Motor neuron (in vitro differentiated cells): ENCODE results near the gene NHS. TPM values are rescaled to one million over a fixed set of nuclear protein-coding genes. Genes with fewer than 3 reads are reported as not detected.

Experiments
- ATAC-seq, 8 experiments: fragments of 200-7000 bp; cut with Tn5 transposase; replicated peaks in 6 of 8; 2 replicates each; pipeline ENCODE4 v1.8.0; 2021; ENCODE audit warnings: mild to moderate bottlenecking in 8 of 8, moderate library complexity in 8 of 8
- H3K27ac ChIP-seq, 2 donors: fragments of 250-450 bp; sonication (Bioruptor Pico); 2 replicates each; pipeline ENCODE4 v1.9.0; 2021; ENCODE audit warnings: antibody characterized with exemption in 2 of 2, mild to moderate bottlenecking in 2 of 2, moderate library complexity in 1 of 2
- H3K4me1 ChIP-seq, 2 donors: fragments of 250-450 bp; sonication (Bioruptor Pico); replicated peaks in 1 of 2; 2 replicates each; pipeline ENCODE4 v1.6.1; 2021; ENCODE audit warnings: antibody characterized with exemption in 2 of 2, mild to moderate bottlenecking in 2 of 2, moderate library complexity in 1 of 2
- H3K4me3 ChIP-seq, 5 donors: fragments of 250-450 bp; sonication (Bioruptor Pico); 2 replicates each; pipeline ENCODE4 v1.9.0; 2021; ENCODE audit warnings: antibody characterized with exemption in 5 of 5, mild to moderate bottlenecking in 5 of 5, moderate library complexity in 4 of 5
- WGBS, 10 experiments: fragments of 450-650 bp; shearing (Covaris generic); methylation state at CpG; one replicate each; pipeline ENCODE4 v1.0.0; 2022; 5-methylcytosine and 5-hydroxymethylcytosine counted together
- in situ Hi-C, 9 experiments: fragments of 400-800 bp; cut with MboI; loops; one replicate each; pipeline ENCODE4 v1.15.0; 2021; ENCODE audit warnings: low sequenced_read_pairs in 9 of 9, low pct_unique_long_range_greater_than_20kb in 2 of 9; ENCODE audit not compliant: unreplicated experiment in 9 of 9
- total RNA-seq, 8 experiments: library from RNA; unstranded; fragments of 300-600 nt; gene quantifications; 2 replicates each; pipeline versions ENCODE4 v1.2.3 to v1.2.4, GENCODE V29; 2022

Gene NHS
- total RNA-seq, 8 experiments from 2014 or later = 0.21 to 19.5 (median 7.0) TPM

GRCh38 chrX:17520016-17520615 lies 145.1 kb downstream of the NHS start:
- Histone ChIP-seq H3K4me3 (no peak overlapping the region), H3K27ac (no peak overlapping the region), H3K4me1 (peaks cover 3 to 7% of the 10 kb centered on the region in 2 donors)
- WGBS, 10 experiments = 0 to 100% (median 28%) methylated on average over 1 to 2 of the region's 2 CpGs; no CpG with 5 or more reads in 4 of the 10 experiments
- in situ Hi-C loops = no loop called here
- ATAC-seq = peak in 1 of 8 experiments; percentile 43

- Histone ChIP-seq H3K4me1 (peaks cover 3 to 12% of the 10 kb centered on the region in 2 donors), H3K27ac (no peak overlapping the region), H3K4me3 (no peak overlapping the region)
- WGBS, 10 experiments = 0 to 100% (median 95%) methylated on average over 1 to 8 of the region's 16 CpGs; no CpG with 5 or more reads in 5 of the 10 experiments
- peak in 5 of 8 experiments; percentile 25 to 62 (median 30) for ATAC-seq
- in situ Hi-C loops = no loop called here
Measured at GRCh38 chrX:17521871-17522693, 147.1 kb downstream of the NHS start.

- Histone ChIP-seq H3K4me1 (peaks cover 17 to 38% of the 10 kb centered on the region in 2 donors), H3K27ac (no peak overlapping the region), H3K4me3 (no peak overlapping the region)
- 0 to 86% (median 44%) methylated on average over 1 of the region's 1 CpG; no CpG with 5 or more reads in 2 of the 10 experiments for WGBS, 10 experiments
- no peak for ATAC-seq
- in situ Hi-C loops = loop anchor here in 1 of 9 experiments (25.0 kb wide), 1 partner anchor 162 kb away; no protein-coding TSS in a partner anchor
Measured at GRCh38 chrX:17525266-17525665, 150.3 kb downstream of the NHS start.

GRCh38 chrX:17525762-17526555 lies 151.0 kb downstream of the NHS start:
- H3K27ac ChIP-seq = no peak overlapping the region
- 25 to 100% (median 94%) methylated on average over 1 to 7 of the region's 8 CpGs; no CpG with 5 or more reads in 6 of the 10 experiments for WGBS, 10 experiments
- in situ Hi-C loops = loop anchor here in 1 of 9 experiments (25.0 kb wide), 1 partner anchor 161 kb away; no protein-coding TSS in a partner anchor
- peaks cover 16 to 43% of the 10 kb centered on the region in 2 donors for H3K4me1 ChIP-seq
- no peak for ATAC-seq
- no peak overlapping the region for H3K4me3 ChIP-seq

GRCh38 chrX:17527135-17527701 lies 152.2 kb downstream of the NHS start:
- 0 to 50% (median 34%) methylated on average over 1 to 4 of the region's 5 CpGs; no CpG with 5 or more reads in 6 of the 10 experiments for WGBS, 10 experiments
- in situ Hi-C loops = loop anchor here in 1 of 9 experiments (25.0 kb wide), 1 partner anchor 160 kb away; no protein-coding TSS in a partner anchor
- Histone ChIP-seq H3K4me3 (no peak overlapping the region), H3K4me1 (peaks cover 16 to 39% of the 10 kb centered on the region in 2 donors), H3K27ac (peak overlapping the region in 1 of 2 donors; percentile 53)
- ATAC-seq = peak in 2 of 8 experiments; percentile 25 to 54

GRCh38 chrX:17527922-17528321 lies 152.9 kb downstream of the NHS start:
- peaks cover 16 to 38% of the 10 kb centered on the region in 2 donors for H3K4me1 ChIP-seq
- no peak overlapping the region for H3K27ac ChIP-seq
- ATAC-seq = no peak
- WGBS, 10 experiments = no CpG with 5 or more reads among the region's 1 CpG
- in situ Hi-C loops = loop anchor here in 1 of 9 experiments (25.0 kb wide), 1 partner anchor 159 kb away; no protein-coding TSS in a partner anchor
- no peak overlapping the region for H3K4me3 ChIP-seq

- ATAC-seq = peak in 3 of 8 experiments; percentile 36 to 55 (median 38)
- in situ Hi-C loops = loop anchor here in 1 of 9 experiments (25.0 kb wide), 1 partner anchor 158 kb away; no protein-coding TSS in a partner anchor
- Histone ChIP-seq H3K4me1 (peaks cover 16 to 38% of the 10 kb centered on the region in 2 donors), H3K27ac (no peak overlapping the region), H3K4me3 (no peak overlapping the region)
- 0 to 54% methylated on average over 2 to 6 of the region's 6 CpGs; no CpG with 5 or more reads in 8 of the 10 experiments for WGBS, 10 experiments
Measured at GRCh38 chrX:17529151-17529745, 154.2 kb downstream of the NHS start.

GRCh38 chrX:17531500-17531899 lies 156.5 kb downstream of the NHS start:
- in situ Hi-C loops = loop anchor here in 1 of 9 experiments (25.0 kb wide), 1 partner anchor 156 kb away; no protein-coding TSS in a partner anchor
- WGBS, 10 experiments = 28 to 100% (median 90%) methylated on average over 1 to 2 of the region's 3 CpGs; no CpG with 5 or more reads in 6 of the 10 experiments
- Histone ChIP-seq H3K4me3 (no peak overlapping the region), H3K27ac (no peak overlapping the region), H3K4me1 (peaks cover 16 to 36% of the 10 kb centered on the region in 2 donors)
- ATAC-seq = no peak

GRCh38 chrX:17535229-17535628 lies 160.2 kb downstream of the NHS start:
- ATAC-seq = no peak
- H3K4me1 ChIP-seq = peaks cover 12 to 18% of the 10 kb centered on the region in 2 donors
- in situ Hi-C loops = loop anchor here in 1 of 9 experiments (25.0 kb wide), 1 partner anchor 152 kb away; no protein-coding TSS in a partner anchor
- H3K27ac ChIP-seq = no peak overlapping the region
- no peak overlapping the region for H3K4me3 ChIP-seq
- WGBS, 10 experiments = 70% methylated on average over 2 of the region's 4 CpGs; no CpG with 5 or more reads in 9 of the 10 experiments

- 24 to 100% (median 51%) methylated on average over 1 to 6 of the region's 10 CpGs; no CpG with 5 or more reads in 6 of the 10 experiments for WGBS, 10 experiments
- ATAC-seq = peak in 4 of 8 experiments; percentile 34 to 84 (median 44)
- Histone ChIP-seq H3K4me3 (no peak overlapping the region), H3K4me1 (peaks cover 12 to 13% of the 10 kb centered on the region in 2 donors), H3K27ac (no peak overlapping the region)
- in situ Hi-C loops = loop anchor here in 1 of 9 experiments (25.0 kb wide), 1 partner anchor 150 kb away; no protein-coding TSS in a partner anchor
Measured at GRCh38 chrX:17537723-17538243, 162.8 kb downstream of the NHS start.

GRCh38 chrX:17542123-17542522 lies 167.1 kb downstream of the NHS start:
- WGBS, 10 experiments = 20% methylated on average over 1 to 2 of the region's 3 CpGs; no CpG with 5 or more reads in 8 of the 10 experiments
- no peak for ATAC-seq
- in situ Hi-C loops = loop anchor here in 1 of 9 experiments (25.0 kb wide), 1 partner anchor 145 kb away; no protein-coding TSS in a partner anchor
- Histone ChIP-seq H3K4me3 (no peak overlapping the region), H3K27ac (no peak overlapping the region), H3K4me1 (peaks cover 12 to 13% of the 10 kb centered on the region in 2 donors)
